AG04449 (cell line): Measurements from ENCODE around the gene ERBB2.

Source experiments
- CTCF ChIA-PET: fragments of 350-600 bp; formaldehyde crosslinking; extraction: SDS; loops from one replicate; lab custom pipeline; 2021; ENCODE audit warnings: antibody characterized with exemption; lab: Yijun Ruan, JAX
- POLR2A ChIA-PET: fragments of 400-600, 350-600 bp; formaldehyde crosslinking; extraction: SDS; loops from one replicate; lab custom pipeline; 2020; ENCODE audit warnings: antibody characterized with exemption, inconsistent platforms; lab: Yijun Ruan, JAX
- DNase-seq: peaks from one replicate; pipeline ENCODE4 v3.0.0-alpha.2; 2010; ENCODE audit warnings: low read depth, low spot score
- H3K4me3 ChIP-seq: 2 replicates; pipeline ENCODE4 v1.5.1; 2011; ENCODE audit warnings: low read depth, mild to moderate bottlenecking, control low read depth, low read length
- CTCF ChIP-seq: IDR thresholded peaks from one replicate; pipeline ENCODE4 v1.5.1; 2011; ENCODE audit warnings: mild to moderate bottlenecking, moderate library complexity, low read length, control low read depth, inconsistent platforms; ENCODE audit not compliant: insufficient read depth; ENCODE audit errors: missing control alignments

Gene ERBB2

DNA sequence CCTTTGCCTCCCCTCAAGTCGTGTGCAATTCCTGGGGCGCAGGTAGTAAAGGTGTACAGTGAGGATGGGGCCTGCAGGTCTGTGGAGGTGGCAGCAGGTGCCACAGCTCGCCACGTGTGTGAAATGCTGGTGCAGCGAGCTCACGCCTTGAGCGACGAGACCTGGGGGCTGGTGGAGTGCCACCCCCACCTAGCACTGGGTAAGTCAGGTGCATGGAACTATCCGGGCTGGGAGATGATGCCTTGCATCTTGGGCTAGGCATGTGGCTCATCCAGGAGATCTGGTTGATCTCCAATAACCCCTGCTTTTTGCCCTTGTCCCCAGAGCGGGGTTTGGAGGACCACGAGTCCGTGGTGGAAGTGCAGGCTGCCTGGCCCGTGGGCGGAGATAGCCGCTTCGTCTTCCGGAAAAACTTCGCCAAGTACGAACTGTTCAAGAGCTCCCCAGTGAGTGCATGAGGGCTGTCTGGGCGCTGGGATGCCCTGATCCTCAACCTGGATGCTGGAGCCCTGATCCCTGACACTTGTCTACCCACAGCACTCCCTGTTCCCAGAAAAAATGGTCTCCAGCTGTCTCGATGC lies 43.1 kb downstream of the ERBB2 start:
- POLR2A ChIA-PET = no interaction called here
- DNase-seq = no peak
- TF ChIP-seq CTCF = no peak
- CTCF ChIA-PET = interaction anchor here (1.3 to 3.1 kb wide), 3 partner anchors 10 to 118 kb away, joined by 3 to 12 read pairs (median 6); partner anchors contain the start of gene MIEN1
- H3K4me3 ChIP-seq = no peak overlapping the region

- TF ChIP-seq CTCF = no peak
- POLR2A ChIA-PET = no interaction called here
- H3K4me3 ChIP-seq = no peak overlapping the region
- no peak for DNase-seq
- CTCF ChIA-PET = interaction anchor here (0.6 to 3.1 kb wide), 5 partner anchors 9 to 123 kb away, joined by 3 to 12 read pairs (median 3); partner anchors contain the start of gene MIEN1
These were observed 44.4 kb downstream of the ERBB2 start for GRCh38 chr17:39744075-39744835.

DNA sequence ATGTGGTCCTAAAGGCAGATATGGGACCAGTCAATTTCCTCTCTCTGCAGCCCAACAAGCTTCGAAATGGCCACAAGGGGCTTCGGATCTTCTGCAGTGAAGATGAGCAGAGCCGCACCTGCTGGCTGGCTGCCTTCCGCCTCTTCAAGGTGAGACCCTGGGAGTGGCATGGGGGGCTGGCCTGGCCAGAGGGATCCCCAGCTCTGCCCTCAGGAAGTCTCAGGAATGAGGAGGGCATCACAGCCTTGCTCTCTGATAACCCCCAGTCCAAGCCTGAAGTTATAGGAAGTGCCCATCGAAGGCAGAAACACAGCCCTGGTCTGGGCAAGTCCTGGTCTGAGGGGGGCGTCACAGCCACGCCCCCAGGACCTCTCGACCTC lies 45.0 kb downstream of the ERBB2 start:
- DNase-seq = no peak
- no peak for TF ChIP-seq CTCF
- ChIA-PET POLR2A (no interaction called here), CTCF (interaction anchor here (0.6 to 3.1 kb wide), 5 partner anchors 8 to 123 kb away, joined by 3 to 12 read pairs (median 6); partner anchors contain the start of gene MIEN1)
- no peak overlapping the region for H3K4me3 ChIP-seq

GRCh38 chr17:39745335-39746144 lies 45.7 kb downstream of the ERBB2 start:
- no peak overlapping the region for H3K4me3 ChIP-seq
- POLR2A ChIA-PET = no interaction called here

DNA sequence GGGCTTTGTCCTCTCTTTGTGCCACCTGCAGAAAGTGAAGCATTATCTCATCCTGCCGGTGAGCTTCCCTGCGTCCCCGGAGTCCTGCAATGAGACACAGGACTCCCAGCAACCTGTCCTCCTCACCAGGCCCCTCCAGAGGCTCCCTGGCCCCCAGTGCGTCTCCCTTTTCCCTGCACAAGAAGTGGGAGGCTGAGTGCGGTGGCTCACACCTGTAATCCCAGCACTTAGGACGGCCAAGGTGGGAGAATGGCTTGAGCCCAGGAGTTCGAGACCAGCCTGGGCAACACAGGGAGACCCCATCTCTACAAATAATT lies 46.2 kb downstream of the ERBB2 start:
- DNase-seq = no peak
- TF ChIP-seq CTCF = no peak
- H3K4me3 ChIP-seq = no peak overlapping the region
- CTCF ChIA-PET = interaction anchor here (1.1 to 1.9 kb wide), 2 partner anchors 12 to 123 kb away, joined by 3 to 6 read pairs; no protein-coding TSS in a partner anchor
- POLR2A ChIA-PET = no interaction called here

More at GRCh38 chr17:39745335-39746144, 45.7 kb downstream of the ERBB2 start:
- TF ChIP-seq CTCF = no peak
- no peak for DNase-seq
- CTCF ChIA-PET = interaction anchor here (1.1 to 3.1 kb wide), 4 partner anchors 8 to 122 kb away, joined by 3 to 12 read pairs (median 8); partner anchors contain the start of gene MIEN1
